ENCODE measurements around the gene MUSK. TPM values are rescaled to one million over a fixed set of nuclear protein-coding genes. Genes with fewer than 3 reads are reported as not detected.

The MUSK gene
- polyA plus RNA-seq, 2 of the 4 experiments (the other 2 are of a cell fraction), result not detected

- Histone ChIP-seq H3K27ac (0 out of 6 replicates have a peak overlapping the region, but pooled peaks of 1 of the 2 experiments have one; percentile 28), H3K4me3 (no peak overlapping the region), H3K4me2 (no peak overlapping the region), H3K9me3 (peaks cover 9% of the 10 kb centered on the region; the same call in 1 of the 3 replicates), H3K4me1 (0 out of 3 replicates have a peak, but pooled peaks cover 3% of the 10 kb centered on the region)
- no peak for DNase-seq (ENCODE audit: low read depth in 1 of 2, low spot score in 1 of 2)
- ChIA-PET CTCF (interaction anchor here (1.0 to 2.3 kb wide), 4 partner anchors 18 to 659 kb away, joined by 3 to 8 read pairs (median 4); no protein-coding TSS in a partner anchor), POLR2A (no interaction called here)
- FAIRE-seq, result no peak
- no peak for ATAC-seq
- 14% methylated on average over 2 of the region's 2 CpGs for WGBS (ENCODE audit: missing lambda C conversion rate)
- TF ChIP-seq FOXS1 (CRISPR knock-in tag; IDR thresholded peaks at IDR 0.05) (no peak), HES2 (IDR thresholded peaks at IDR 0.05) (no peak), RNF2 (IDR thresholded peaks at IDR 0.05; ENCODE audit: borderline replicate concordance, low read depth) (no peak), NPAS2 (CRISPR knock-in tag; IDR thresholded peaks at IDR 0.05; ENCODE audit: borderline replicate concordance) (no peak)
- TF ChIP-seq, protein P1, sequence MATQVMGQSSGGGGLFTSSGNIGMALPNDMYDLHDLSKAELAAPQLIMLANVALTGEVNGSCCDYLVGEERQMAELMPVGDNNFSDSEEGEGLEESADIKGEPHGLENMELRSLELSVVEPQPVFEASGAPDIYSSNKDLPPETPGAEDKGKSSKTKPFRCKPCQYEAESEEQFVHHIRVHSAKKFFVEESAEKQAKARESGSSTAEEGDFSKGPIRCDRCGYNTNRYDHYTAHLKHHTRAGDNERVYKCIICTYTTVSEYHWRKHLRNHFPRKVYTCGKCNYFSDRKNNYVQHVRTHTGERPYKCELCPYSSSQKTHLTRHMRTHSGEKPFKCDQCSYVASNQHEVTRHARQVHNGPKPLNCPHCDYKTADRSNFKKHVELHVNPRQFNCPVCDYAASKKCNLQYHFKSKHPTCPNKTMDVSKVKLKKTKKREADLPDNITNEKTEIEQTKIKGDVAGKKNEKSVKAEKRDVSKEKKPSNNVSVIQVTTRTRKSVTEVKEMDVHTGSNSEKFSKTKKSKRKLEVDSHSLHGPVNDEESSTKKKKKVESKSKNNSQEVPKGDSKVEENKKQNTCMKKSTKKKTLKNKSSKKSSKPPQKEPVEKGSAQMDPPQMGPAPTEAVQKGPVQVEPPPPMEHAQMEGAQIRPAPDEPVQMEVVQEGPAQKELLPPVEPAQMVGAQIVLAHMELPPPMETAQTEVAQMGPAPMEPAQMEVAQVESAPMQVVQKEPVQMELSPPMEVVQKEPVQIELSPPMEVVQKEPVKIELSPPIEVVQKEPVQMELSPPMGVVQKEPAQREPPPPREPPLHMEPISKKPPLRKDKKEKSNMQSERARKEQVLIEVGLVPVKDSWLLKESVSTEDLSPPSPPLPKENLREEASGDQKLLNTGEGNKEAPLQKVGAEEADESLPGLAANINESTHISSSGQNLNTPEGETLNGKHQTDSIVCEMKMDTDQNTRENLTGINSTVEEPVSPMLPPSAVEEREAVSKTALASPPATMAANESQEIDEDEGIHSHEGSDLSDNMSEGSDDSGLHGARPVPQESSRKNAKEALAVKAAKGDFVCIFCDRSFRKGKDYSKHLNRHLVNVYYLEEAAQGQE (IDR thresholded peaks at IDR 0.05), result no peak
These were observed 27.3 kb upstream of the MUSK start for GRCh38 chr9:110641293-110641692.

- no peak for ATAC-seq
- H3K27ac ChIP-seq, result no peak overlapping the region
- H3K4me3 ChIP-seq, result no peak overlapping the region
- H3K9me3 ChIP-seq, result no peaks in the 10 kb centered on the region
- CTCF ChIA-PET, result no interaction called here
- H3K4me1 ChIP-seq, result peaks cover 4% of the 10 kb centered on the region; the same call in 2 of the 3 replicates
- no peak for DNase-seq (ENCODE audit: low read depth in 1 of 2, low spot score in 1 of 2)
- no peak for TF ChIP-seq CBX2 (IDR thresholded peaks at IDR 0.05; ENCODE audit: borderline replicate concordance, low read depth)
- TF ChIP-seq ESRRA (IDR thresholded peaks at IDR 0.05; ENCODE audit: borderline replicate concordance, low read length), result no peak
- no peak for TF ChIP-seq FOXS1 (CRISPR knock-in tag; IDR thresholded peaks at IDR 0.05)
- TF ChIP-seq POLR2A (IDR thresholded peaks at IDR 0.05; ENCODE audit: low read length), result no peak
- no peak for TF ChIP-seq ZFP36 (IDR thresholded peaks at IDR 0.05; ENCODE audit: borderline replicate concordance, partially characterized antibody)
- TF ChIP-seq ZC3H11A (IDR thresholded peaks at IDR 0.05), result no peak
- no peak for TF ChIP-seq RAD21 (conservative IDR thresholded peaks at IDR 0.05 in 1 of 2, IDR thresholded peaks at IDR 0.05 in 1 of 2)
- no peak for TF ChIP-seq SREBF2 (IDR thresholded peaks at IDR 0.05)
- TF ChIP-seq RCOR1 (IDR thresholded peaks at IDR 0.05; ENCODE audit: low read depth, low read length), result no peak
- TF ChIP-seq, protein P2, sequence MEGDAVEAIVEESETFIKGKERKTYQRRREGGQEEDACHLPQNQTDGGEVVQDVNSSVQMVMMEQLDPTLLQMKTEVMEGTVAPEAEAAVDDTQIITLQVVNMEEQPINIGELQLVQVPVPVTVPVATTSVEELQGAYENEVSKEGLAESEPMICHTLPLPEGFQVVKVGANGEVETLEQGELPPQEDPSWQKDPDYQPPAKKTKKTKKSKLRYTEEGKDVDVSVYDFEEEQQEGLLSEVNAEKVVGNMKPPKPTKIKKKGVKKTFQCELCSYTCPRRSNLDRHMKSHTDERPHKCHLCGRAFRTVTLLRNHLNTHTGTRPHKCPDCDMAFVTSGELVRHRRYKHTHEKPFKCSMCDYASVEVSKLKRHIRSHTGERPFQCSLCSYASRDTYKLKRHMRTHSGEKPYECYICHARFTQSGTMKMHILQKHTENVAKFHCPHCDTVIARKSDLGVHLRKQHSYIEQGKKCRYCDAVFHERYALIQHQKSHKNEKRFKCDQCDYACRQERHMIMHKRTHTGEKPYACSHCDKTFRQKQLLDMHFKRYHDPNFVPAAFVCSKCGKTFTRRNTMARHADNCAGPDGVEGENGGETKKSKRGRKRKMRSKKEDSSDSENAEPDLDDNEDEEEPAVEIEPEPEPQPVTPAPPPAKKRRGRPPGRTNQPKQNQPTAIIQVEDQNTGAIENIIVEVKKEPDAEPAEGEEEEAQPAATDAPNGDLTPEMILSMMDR (IDR thresholded peaks at IDR 0.05), result no peak
- TF ChIP-seq RARB (CRISPR knock-in tag; IDR thresholded peaks at IDR 0.05), result no peak
- TF ChIP-seq JUN (IDR thresholded peaks at IDR 0.05), result no peak
- TF ChIP-seq HOXA7 (CRISPR knock-in tag; IDR thresholded peaks at IDR 0.05), result no peak
- no peak for TF ChIP-seq RFX5 (IDR thresholded peaks at IDR 0.05)
- TF ChIP-seq NPAS2 (CRISPR knock-in tag; IDR thresholded peaks at IDR 0.05; ENCODE audit: borderline replicate concordance), result no peak
- WGBS (ENCODE audit: missing lambda C conversion rate), result 93% methylated on average over 4 of the region's 4 CpGs
- POLR2A ChIA-PET, result no interaction called here
- no peak for FAIRE-seq
- no peak overlapping the region for H3K4me2 ChIP-seq
These were observed 19.9 kb upstream of the MUSK start for GRCh38 chr9:110648696-110649095.

GRCh38 chr9:110650261-110650660 lies 18.3 kb upstream of the MUSK start:
- POLR2A ChIA-PET, result no interaction called here
- TF ChIP-seq CBX8 (IDR thresholded peaks at IDR 0.05) (no peak), CEBPB (IDR thresholded peaks at IDR 0.05) (no peak), FOXS1 (CRISPR knock-in tag; IDR thresholded peaks at IDR 0.05) (no peak), HOXA7 (CRISPR knock-in tag; IDR thresholded peaks at IDR 0.05) (no peak), TP53 (CRISPR knock-in tag; IDR thresholded peaks at IDR 0.05) (no peak), NFE2L2 (conservative IDR thresholded peaks at IDR 0.05; ENCODE audit: low read length) (no peak), MAZ (IDR thresholded peaks at IDR 0.05; ENCODE audit: borderline replicate concordance, low read depth, low read length) (no peak), HOXB13 (CRISPR knock-in tag; IDR thresholded peaks at IDR 0.05; ENCODE audit: low read depth) (no peak), RNF2 (IDR thresholded peaks at IDR 0.05; ENCODE audit: borderline replicate concordance, low read depth) (no peak), ZNF302 (CRISPR knock-in tag; IDR thresholded peaks at IDR 0.05) (no peak), FOSB (CRISPR knock-in tag; IDR thresholded peaks at IDR 0.05) (no peak), PHF8 (IDR thresholded peaks at IDR 0.05; ENCODE audit: borderline replicate concordance, low read depth) (no peak), BHLHE40 (IDR thresholded peaks at IDR 0.05; ENCODE audit: low read depth, low read length) (no peak), EHF (CRISPR knock-in tag; IDR thresholded peaks at IDR 0.05) (no peak), NPAS2 (CRISPR knock-in tag; IDR thresholded peaks at IDR 0.05; ENCODE audit: borderline replicate concordance) (no peak), KDM5A (IDR thresholded peaks at IDR 0.05) (no peak)
- Histone ChIP-seq H3K9me3 (no peaks in the 10 kb centered on the region), H3K4me3 (no peak overlapping the region), H3K4me2 (no peak overlapping the region), H3K27ac (peak overlapping the region in 1 of 2 experiments; percentile 30; a peak in 1 of 6 replicates), H3K4me1 (peaks cover 4% of the 10 kb centered on the region; the same call in 2 of the 3 replicates)
- no peak for ATAC-seq
- CTCF ChIA-PET, result no interaction called here
- 80% methylated on average over 3 of the region's 3 CpGs for WGBS (ENCODE audit: missing lambda C conversion rate)
- FAIRE-seq, result no peak
- DNase-seq (ENCODE audit: low read depth in 1 of 2, low spot score in 1 of 2), result no peak
